ENCODE results near the gene SRMS.

Gene SRMS

GRCh38 chr20:63536997-63537524, 10.5 kb downstream of the SRMS start, which contains the start of gene PTK6:
Gene PTK6 (minus strand): TSS chr20:63537376. CDS start chr20:63537314, 62 bp downstream.
- peak; percentile 69 for DNase-seq

- DNase-seq, result no peak
These were observed 11.1 kb downstream of the SRMS start for GRCh38 chr20:63536241-63536977.

- DNase-seq, result no peak
These were observed 12.5 kb downstream of the SRMS start for GRCh38 chr20:63534831-63535651.

- DNase-seq, result no peak
These were observed 13.1 kb downstream of the SRMS start for GRCh38 chr20:63534427-63534830.

GRCh38 chr20:63533871-63534393, 13.6 kb downstream of the SRMS start:
- DNase-seq, result no peak

- no peak for DNase-seq
These were observed 14.2 kb downstream of the SRMS start for GRCh38 chr20:63533388-63533787.

GRCh38 chr20:63532449-63532971, 15.0 kb downstream of the SRMS start:
- DNase-seq, result no peak

- DNase-seq, result no peak
These were observed 15.7 kb downstream of the SRMS start for GRCh38 chr20:63531686-63532448.

GRCh38 chr20:63530788-63531160, 16.8 kb downstream of the SRMS start:
- no peak for DNase-seq

- DNase-seq, result no peak
These were observed 17.4 kb downstream of the SRMS start for GRCh38 chr20:63529861-63530787.

- no peak for DNase-seq
These were observed 18.2 kb downstream of the SRMS start for GRCh38 chr20:63529180-63529860.

GRCh38 chr20:63527184-63527583, 20.4 kb downstream of the SRMS start:
- DNase-seq, result no peak

GRCh38 chr20:63525971-63526370, 21.6 kb downstream of the SRMS start:
- DNase-seq, result peak; percentile 1

GRCh38 chr20:63525185-63525584, 22.4 kb downstream of the SRMS start:
- no peak for DNase-seq

GRCh38 chr20:63522981-63523611, 24.5 kb downstream of the SRMS start:
- DNase-seq, result peak; percentile 5

- peak; percentile 2 for DNase-seq
These were observed 25.3 kb downstream of the SRMS start for GRCh38 chr20:63522091-63522868.

- DNase-seq, result no peak
These were observed 25.9 kb downstream of the SRMS start for GRCh38 chr20:63521602-63522001.

GRCh38 chr20:63520934-63521601, 26.5 kb downstream of the SRMS start:
- peak; percentile 77 for DNase-seq

- peak; percentile 86 for DNase-seq
These were observed 27.0 kb downstream of the SRMS start, which contains the start of gene PPDPF for GRCh38 chr20:63520504-63520933. Gene PPDPF (plus strand): TSS chr20:63520765. CDS start chr20:63521309, 544 bp downstream.
